Airway epithelial cell (primary cell): Measurements from ENCODE around the gene CTPS2. TPM values are rescaled to one million over a fixed set of nuclear protein-coding genes. Genes with fewer than 3 reads are reported as not detected.

Experiments
- total RNA-seq: library from RNA; depleted of rRNA; stranded (reverse); fragments of >200 nt; gene quantifications from 2 replicates; pipeline ENCODE4 v1.2.3, GENCODE V29; 2015

Gene CTPS2
- total RNA-seq = 9.3 and 11.4 TPM in 2 replicates

DNA sequence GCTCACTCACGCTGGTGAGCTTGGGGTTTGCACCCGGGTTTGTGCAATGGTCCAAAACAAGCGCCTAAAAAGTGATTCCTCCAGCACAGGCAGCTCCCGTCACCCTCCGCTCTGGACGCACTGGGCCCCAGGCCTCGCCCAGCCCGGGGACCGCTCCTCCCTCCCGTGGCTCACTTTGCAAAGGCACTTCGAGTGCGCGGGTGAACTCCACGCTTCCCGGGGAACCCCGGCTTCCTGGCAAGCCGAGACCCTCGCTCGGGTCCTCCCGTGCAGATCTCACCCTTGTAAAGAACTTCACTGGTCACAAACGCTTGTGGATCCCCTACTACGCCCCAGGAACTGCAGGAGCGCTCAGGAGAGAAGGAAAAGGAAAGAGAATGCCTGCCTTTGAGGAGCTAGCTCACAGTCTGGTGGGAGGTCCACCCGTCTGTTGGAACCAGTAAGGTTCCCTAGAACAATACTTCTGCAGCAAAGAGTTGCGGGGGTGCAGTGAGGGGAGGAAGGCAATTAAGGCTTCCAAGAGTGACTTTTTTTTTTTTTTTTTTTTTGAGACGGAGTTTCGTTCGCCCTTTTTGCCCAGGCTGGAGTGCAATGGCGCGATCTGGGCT is at the start of gene CTPS2:
Gene CTPS2, minus strand, starts transcription at position 122 of the 608 bp plus-strand sequence. CDS start 9,767 bp downstream, outside the sequence.

GRCh38 chrX:16719334-16720084 is 7.0 kb upstream of the CTPS2 start, which contains the start of gene SYAP1:
Gene SYAP1, plus strand, starts transcription at chrX:16719612. Its CDS starts 113 bp downstream, at chrX:16719725.

GRCh38 chrX:16649858-16650257 is 62.6 kb downstream of the CTPS2 start, which contains the start of gene S100G:
Gene S100G, plus strand, starts transcription at chrX:16650158. Its CDS starts 849 bp downstream, at chrX:16651007.

Other genes starting within 250 kb of the CTPS2 start
- not detected in 2 replicates for gene S100G, start 62.5 kb downstream of the CTPS2 start, total RNA-seq
- gene SYAP1, start 6.9 kb upstream of the CTPS2 start, total RNA-seq = 22.8 and 28.1 TPM in 2 replicates
- 14.1 and 15.2 TPM in 2 replicates for gene TXLNG, start 73.8 kb upstream of the CTPS2 start, total RNA-seq
- gene RBBP7, start 157.7 kb upstream of the CTPS2 start, total RNA-seq = 107 and 121 TPM in 2 replicates
- 1.2 and 1.5 TPM in 2 replicates for gene REPS2, start 234.0 kb upstream of the CTPS2 start, total RNA-seq